ENCODE results near the gene SELENON.

- TF ChIP-seq CBX8 (IDR thresholded peaks at IDR 0.05) (no peak), CTCF (IDR thresholded peaks at IDR 0.05) (no peak), HOXA7 (CRISPR knock-in tag; IDR thresholded peaks at IDR 0.05) (no peak), CHD2 (IDR thresholded peaks at IDR 0.05; ENCODE audit: low read length, partially characterized antibody) (no peak), RCOR1 (IDR thresholded peaks at IDR 0.05; ENCODE audit: low read depth, low read length) (no peak), PBX3 (IDR thresholded peaks at IDR 0.05) (no peak)
Measured at GRCh38 chr1:25760122-25760719, 39.8 kb upstream of the SELENON start.
